Caco-2 (cell line): ENCODE measurements around the gene SMNDC1. TPM values are rescaled to one million over a fixed set of nuclear protein-coding genes. Genes with fewer than 3 reads are reported as not detected.

Source experiments
- BruUV-seq: library from RNA; stranded (reverse); fragments of 400-500 nt; replicated peaks from 2 replicates; lab custom pipeline; 2021; lab: Mats Ljungman, UMichigan
- CTCF ChIA-PET: fragments of 300-600 bp; sonication (Branson Sonifier 250); formaldehyde crosslinking; loops from one replicate; lab custom pipeline; 2022; ENCODE audit warnings: antibody characterized with exemption; lab: Charles Lee
- POLR2A ChIA-PET: fragments of 300-600 bp; sonication (Branson Sonifier 250); formaldehyde crosslinking; loops from one replicate; lab custom pipeline; 2022; ENCODE audit warnings: antibody characterized with exemption; lab: Charles Lee
- DNase-seq, 2 experiments: peaks; one replicate each; pipeline versions ENCODE4 v3.0.0 to v3.0.0-alpha.2; 2020 to 2022
- H3K27me3 ChIP-seq: replicated peaks from 2 replicates; pipeline ENCODE4 v1.6.0; 2011; ENCODE audit warnings: low read length; ENCODE audit not compliant: control insufficient read depth, insufficient read depth
- H3K36me3 ChIP-seq: 2 replicates; pipeline ENCODE4 v1.5.1; 2011; ENCODE audit warnings: low read length; ENCODE audit not compliant: control insufficient read depth, insufficient read depth
- H3K4me1 ChIP-seq: fragments of 250-450 bp; sonication (Bioruptor Pico); 2 replicates; pipeline ENCODE4 v1.5.1; 2020; ENCODE audit warnings: mild to moderate bottlenecking
- H3K4me3 ChIP-seq: 2 replicates; pipeline ENCODE4 v1.5.1; 2011; ENCODE audit warnings: low read depth, mild to moderate bottlenecking, control low read depth, low read length
- H3K9me3 ChIP-seq: fragments of 250-450 bp; sonication (Bioruptor Pico); 2 replicates; pipeline ENCODE4 v1.5.1; 2020; ENCODE audit warnings: mild to moderate bottlenecking, moderate library complexity
- H3K27ac Mint-ChIP-seq: one replicate; pipeline ENCODE4 v1.8.0; 2022; ENCODE audit warnings: mixed read lengths; ENCODE audit not compliant: unreplicated experiment
- H3K27me3 Mint-ChIP-seq: one replicate; pipeline ENCODE4 v1.8.0; 2022; ENCODE audit warnings: mixed read lengths; ENCODE audit not compliant: insufficient read depth, unreplicated experiment
- H3K36me3 Mint-ChIP-seq: one replicate; pipeline ENCODE4 v1.8.0; 2022; ENCODE audit warnings: mild to moderate bottlenecking, mixed read lengths; ENCODE audit not compliant: insufficient read depth, unreplicated experiment
- H3K4me1 Mint-ChIP-seq: one replicate; pipeline ENCODE4 v1.8.0; 2022; ENCODE audit warnings: low read depth, mixed read lengths; ENCODE audit not compliant: unreplicated experiment
- H3K4me3 Mint-ChIP-seq: one replicate; pipeline ENCODE4 v1.8.0; 2022; ENCODE audit warnings: mild to moderate bottlenecking, moderate library complexity, mixed read lengths; ENCODE audit not compliant: unreplicated experiment
- H3K9me3 Mint-ChIP-seq: one replicate; pipeline ENCODE4 v1.8.0; 2022; ENCODE audit warnings: mixed read lengths; ENCODE audit not compliant: unreplicated experiment
- intact Hi-C: fragments of 100-400 bp; cut with micrococcal nuclease; formaldehyde crosslinking; loops from one replicate; pipeline ENCODE4 v1.10.0; 2022; ENCODE audit not compliant: unreplicated experiment
- total RNA-seq: library from RNA; stranded (reverse); gene quantifications from 2 replicates; pipeline ENCODE4 v1.2.3, GENCODE V29; 2022
- TF ChIP-seq, protein P1 (sequence below), 2 experiments: fragments of 200-600 bp in 1 of 2; IDR thresholded peaks; 1 replicate in 1 of 2; 2 replicates in 1 of 2; pipeline versions ENCODE4 v1.5.1 to v1.8.0; 2011 to 2022; ENCODE audit warnings: antibody characterized with exemption in 1 of 2, control low read depth in 1 of 2, inconsistent platforms in 1 of 2, low read depth in 1 of 2, low read length in 1 of 2, mild to moderate bottlenecking in 1 of 2, moderate library complexity in 1 of 2; ENCODE audit not compliant: insufficient read depth in 1 of 2, severe bottlenecking in 1 of 2, unreplicated experiment in 1 of 2

Gene SMNDC1
- total RNA-seq, 1 experiment from 2014 or later, result 52.4 TPM

- Histone ChIP-seq H3K9me3 (peaks cover 35% of the 10 kb centered on the region), H3K4me3 (no peak overlapping the region), H3K27me3 (no peaks in the 10 kb centered on the region), H3K4me1 (peaks cover 30% of the 10 kb centered on the region), H3K36me3 (no peaks in the 10 kb centered on the region)
- DNase-seq, result no peak
- H3K4me3 Mint-ChIP-seq, result no peak overlapping the region
- H3K36me3 Mint-ChIP-seq, result peaks cover 13% of the 10 kb centered on the region
- H3K4me1 Mint-ChIP-seq, result peaks cover 24% of the 10 kb centered on the region
- POLR2A ChIA-PET, result no interaction called here
- H3K27ac Mint-ChIP-seq, result no peak overlapping the region
- intact Hi-C loops, result no loop called here
- peaks cover 17% of the 10 kb centered on the region for H3K9me3 Mint-ChIP-seq
- no peaks in the 10 kb centered on the region for H3K27me3 Mint-ChIP-seq
- TF ChIP-seq, protein P1, sequence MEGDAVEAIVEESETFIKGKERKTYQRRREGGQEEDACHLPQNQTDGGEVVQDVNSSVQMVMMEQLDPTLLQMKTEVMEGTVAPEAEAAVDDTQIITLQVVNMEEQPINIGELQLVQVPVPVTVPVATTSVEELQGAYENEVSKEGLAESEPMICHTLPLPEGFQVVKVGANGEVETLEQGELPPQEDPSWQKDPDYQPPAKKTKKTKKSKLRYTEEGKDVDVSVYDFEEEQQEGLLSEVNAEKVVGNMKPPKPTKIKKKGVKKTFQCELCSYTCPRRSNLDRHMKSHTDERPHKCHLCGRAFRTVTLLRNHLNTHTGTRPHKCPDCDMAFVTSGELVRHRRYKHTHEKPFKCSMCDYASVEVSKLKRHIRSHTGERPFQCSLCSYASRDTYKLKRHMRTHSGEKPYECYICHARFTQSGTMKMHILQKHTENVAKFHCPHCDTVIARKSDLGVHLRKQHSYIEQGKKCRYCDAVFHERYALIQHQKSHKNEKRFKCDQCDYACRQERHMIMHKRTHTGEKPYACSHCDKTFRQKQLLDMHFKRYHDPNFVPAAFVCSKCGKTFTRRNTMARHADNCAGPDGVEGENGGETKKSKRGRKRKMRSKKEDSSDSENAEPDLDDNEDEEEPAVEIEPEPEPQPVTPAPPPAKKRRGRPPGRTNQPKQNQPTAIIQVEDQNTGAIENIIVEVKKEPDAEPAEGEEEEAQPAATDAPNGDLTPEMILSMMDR (IDR thresholded peaks at IDR 0.05; ENCODE audit: insufficient read depth in 1 of 2, low read depth in 1 of 2, low read length in 1 of 2, severe bottlenecking in 1 of 2, unreplicated experiment in 1 of 2), result no peak
- BruUV-seq, result no TSS peak
- CTCF ChIA-PET, result no interaction called here
Measured at GRCh38 chr10:110330675-110331074, 26.0 kb upstream of the SMNDC1 start.

DNA sequence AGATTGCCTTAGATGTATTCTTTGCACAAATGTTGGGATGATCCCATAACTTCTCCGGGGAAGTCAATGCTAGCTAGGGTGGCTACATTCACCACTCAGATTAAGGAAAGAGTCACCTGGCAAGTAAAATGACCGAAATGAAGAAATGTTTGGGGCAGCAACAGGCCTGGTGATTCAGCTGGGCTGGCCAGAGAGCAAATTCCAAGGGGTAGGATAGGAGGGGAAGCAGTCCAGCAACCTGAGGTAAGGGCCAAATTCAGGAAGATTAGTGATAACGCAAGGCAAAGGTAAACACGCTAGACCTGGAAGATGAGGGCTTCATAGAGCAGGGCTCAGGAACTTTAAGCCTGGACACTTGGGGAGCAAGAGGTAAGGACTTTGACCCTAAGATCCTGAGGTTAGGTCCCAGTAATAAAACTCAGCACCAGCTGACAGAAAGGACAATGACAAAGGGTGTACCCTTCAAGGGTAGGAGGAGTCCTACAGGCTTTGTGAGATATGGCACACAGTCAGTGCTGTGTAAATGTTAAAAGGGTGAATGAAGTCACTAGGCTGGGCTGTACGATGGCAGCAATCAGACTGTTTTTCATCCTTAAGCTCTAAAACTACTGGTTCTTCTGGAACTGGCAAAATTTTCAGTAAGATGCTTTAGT is 22.7 kb upstream of the SMNDC1 start:
- no peak overlapping the region for H3K4me3 ChIP-seq
- peaks cover 35% of the 10 kb centered on the region for H3K9me3 ChIP-seq
- BruUV-seq, result no TSS peak
- Mint-ChIP-seq H3K9me3 (peaks cover 21% of the 10 kb centered on the region), H3K4me1 (peaks cover 34% of the 10 kb centered on the region), H3K27me3 (no peaks in the 10 kb centered on the region), H3K27ac (peak overlapping the region; percentile 11), H3K4me3 (no peak overlapping the region), H3K36me3 (peaks cover 13% of the 10 kb centered on the region)
- no peaks in the 10 kb centered on the region for H3K27me3 ChIP-seq
- peak; percentile 66 to 86 for DNase-seq
- TF ChIP-seq, protein P1 (IDR thresholded peaks at IDR 0.05; ENCODE audit: insufficient read depth in 1 of 2, low read depth in 1 of 2, low read length in 1 of 2, severe bottlenecking in 1 of 2, unreplicated experiment in 1 of 2), result no peak
- intact Hi-C loops, result loop anchor here (1.0 kb wide), 1 partner anchor 13 kb away; no protein-coding TSS in a partner anchor
- POLR2A ChIA-PET, result no interaction called here
- CTCF ChIA-PET, result interaction anchor here (1.1 to 1.3 kb wide), 2 partner anchors 27 to 224 kb away, joined by 4 to 5 read pairs; no protein-coding TSS in a partner anchor
- H3K36me3 ChIP-seq, result no peaks in the 10 kb centered on the region
- H3K4me1 ChIP-seq, result peaks cover 41% of the 10 kb centered on the region

GRCh38 chr10:110326351-110327032 is 21.8 kb upstream of the SMNDC1 start:
- Histone ChIP-seq H3K4me1 (peaks cover 41% of the 10 kb centered on the region), H3K27me3 (no peaks in the 10 kb centered on the region), H3K36me3 (no peaks in the 10 kb centered on the region), H3K9me3 (peaks cover 29% of the 10 kb centered on the region), H3K4me3 (no peak overlapping the region)
- BruUV-seq, result no TSS peak
- DNase-seq, result no peak
- Mint-ChIP-seq H3K27ac (peak overlapping the region; percentile 11), H3K36me3 (peaks cover 13% of the 10 kb centered on the region), H3K4me3 (no peak overlapping the region), H3K27me3 (no peaks in the 10 kb centered on the region), H3K9me3 (peaks cover 28% of the 10 kb centered on the region), H3K4me1 (peaks cover 34% of the 10 kb centered on the region)
- intact Hi-C loops, result loop anchor here (1.0 kb wide), 1 partner anchor 12 kb away; no protein-coding TSS in a partner anchor
- TF ChIP-seq, protein P1 (IDR thresholded peaks at IDR 0.05; ENCODE audit: insufficient read depth in 1 of 2, low read depth in 1 of 2, low read length in 1 of 2, severe bottlenecking in 1 of 2, unreplicated experiment in 1 of 2), result no peak
- POLR2A ChIA-PET, result no interaction called here
- CTCF ChIA-PET, result interaction anchor here (1.3 kb wide), 1 partner anchor 225 kb away, joined by 5 read pairs; no protein-coding TSS in a partner anchor
